ENCODE results near the gene KRT6B.

Gene KRT6B

GRCh38 chr12:52435659-52435999, 16.3 kb downstream of the KRT6B start:
- no peak for DNase-seq

- DNase-seq, result no peak
These were observed 17.0 kb downstream of the KRT6B start for GRCh38 chr12:52434760-52435530.

GRCh38 chr12:52434081-52434733, 17.7 kb downstream of the KRT6B start, which contains the start of gene KRT75:
TSS of gene KRT75 (minus strand) at chr12:52434371. CDS start at chr12:52434304, 67 bp downstream.
- peak; percentile 46 for DNase-seq

- DNase-seq, result no peak
These were observed 18.4 kb downstream of the KRT6B start for GRCh38 chr12:52433501-52434080.

GRCh38 chr12:52432559-52433207, 19.3 kb downstream of the KRT6B start:
- DNase-seq, result no peak

- no peak for DNase-seq
These were observed 23.8 kb downstream of the KRT6B start for GRCh38 chr12:52428121-52428520.

- no peak for DNase-seq
These were observed 24.9 kb downstream of the KRT6B start for GRCh38 chr12:52427083-52427482.

- DNase-seq, result no peak
These were observed 25.9 kb downstream of the KRT6B start for GRCh38 chr12:52426034-52426433.

GRCh38 chr12:52425466-52425865, 26.5 kb downstream of the KRT6B start:
- DNase-seq, result no peak

GRCh38 chr12:52423661-52424500, 28.1 kb downstream of the KRT6B start:
- DNase-seq, result peak; percentile 14

- no peak for DNase-seq
These were observed 28.9 kb downstream of the KRT6B start for GRCh38 chr12:52423035-52423434.

- DNase-seq, result no peak
These were observed 32.3 kb downstream of the KRT6B start for GRCh38 chr12:52419656-52420055.

GRCh38 chr12:52418576-52419110, 33.3 kb downstream of the KRT6B start:
- DNase-seq, result no peak

GRCh38 chr12:52417740-52418139, 34.2 kb downstream of the KRT6B start:
- DNase-seq, result peak; percentile 48

GRCh38 chr12:52416795-52417194, 35.2 kb downstream of the KRT6B start:
- no peak for DNase-seq

- no peak for DNase-seq
These were observed 35.8 kb downstream of the KRT6B start for GRCh38 chr12:52415870-52416750.

- no peak for DNase-seq
These were observed 37.0 kb downstream of the KRT6B start for GRCh38 chr12:52414936-52415335.

- DNase-seq, result no peak
These were observed 38.1 kb downstream of the KRT6B start for GRCh38 chr12:52413782-52414345.

GRCh38 chr12:52413202-52413601, 38.7 kb downstream of the KRT6B start:
- DNase-seq, result no peak

GRCh38 chr12:52411815-52412214, 40.1 kb downstream of the KRT6B start:
- DNase-seq, result no peak

Data from DMS79 treated with DMSO at 0.1 percent for 48 hours (cell line).